ENCODE data around the gene TAF5L. TPM values are rescaled to one million over a fixed set of nuclear protein-coding genes. Genes with fewer than 3 reads are reported as not detected.

TAF5L gene
- total RNA-seq, 1 donor from 2014 or later, result 9.3 TPM

DNA sequence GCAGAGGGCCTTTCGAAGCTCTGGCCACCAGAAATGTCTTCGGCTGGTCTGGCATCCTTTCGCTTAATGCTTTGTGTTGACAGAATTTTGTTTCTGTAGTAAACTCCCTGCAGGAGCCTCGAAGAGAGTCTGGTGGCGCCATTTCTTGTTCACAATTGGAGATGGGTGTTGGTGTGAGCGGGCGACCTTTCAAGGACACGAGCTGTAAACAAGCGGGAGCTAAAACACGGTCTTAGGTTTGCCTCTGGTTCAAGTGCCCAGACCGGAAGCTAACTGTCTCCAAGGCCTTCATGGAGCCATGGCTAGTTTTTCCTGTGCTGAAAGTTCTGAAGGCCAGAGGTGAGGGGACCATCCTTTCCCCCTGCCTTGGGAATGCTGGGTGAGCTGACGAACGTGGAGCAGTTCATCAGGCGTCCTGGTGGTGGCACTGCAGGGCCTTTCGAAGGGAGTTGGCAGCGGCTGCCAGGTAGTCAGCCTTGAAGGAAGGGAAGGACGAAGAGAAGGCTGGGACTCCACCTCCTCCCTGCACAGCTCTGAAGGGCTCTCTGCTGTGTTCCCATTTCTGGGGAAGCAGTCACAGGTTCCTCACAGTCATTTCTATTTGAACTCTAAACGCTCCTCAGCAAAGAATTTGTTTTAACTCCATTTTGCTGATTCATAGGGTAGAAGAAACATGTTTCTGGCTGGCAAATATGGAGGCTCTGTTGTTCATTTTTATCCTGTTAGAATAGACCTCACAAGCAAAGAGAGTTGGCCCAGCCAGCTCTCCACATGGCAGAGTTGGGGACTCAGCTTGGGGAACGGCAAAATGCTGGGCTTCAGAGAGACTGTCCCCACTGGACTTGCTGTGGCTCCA, 35.3 kb upstream of the TAF5L start:
- intact Hi-C loops (cut with micrococcal nuclease), result loop anchor here (10.0 kb wide), 1 partner anchor 654 kb away; no protein-coding TSS in a partner anchor
- H3K27me3 ChIP-seq (ENCODE audit: low read depth), result no peaks in the 10 kb centered on the region
- TF ChIP-seq, protein P1, sequence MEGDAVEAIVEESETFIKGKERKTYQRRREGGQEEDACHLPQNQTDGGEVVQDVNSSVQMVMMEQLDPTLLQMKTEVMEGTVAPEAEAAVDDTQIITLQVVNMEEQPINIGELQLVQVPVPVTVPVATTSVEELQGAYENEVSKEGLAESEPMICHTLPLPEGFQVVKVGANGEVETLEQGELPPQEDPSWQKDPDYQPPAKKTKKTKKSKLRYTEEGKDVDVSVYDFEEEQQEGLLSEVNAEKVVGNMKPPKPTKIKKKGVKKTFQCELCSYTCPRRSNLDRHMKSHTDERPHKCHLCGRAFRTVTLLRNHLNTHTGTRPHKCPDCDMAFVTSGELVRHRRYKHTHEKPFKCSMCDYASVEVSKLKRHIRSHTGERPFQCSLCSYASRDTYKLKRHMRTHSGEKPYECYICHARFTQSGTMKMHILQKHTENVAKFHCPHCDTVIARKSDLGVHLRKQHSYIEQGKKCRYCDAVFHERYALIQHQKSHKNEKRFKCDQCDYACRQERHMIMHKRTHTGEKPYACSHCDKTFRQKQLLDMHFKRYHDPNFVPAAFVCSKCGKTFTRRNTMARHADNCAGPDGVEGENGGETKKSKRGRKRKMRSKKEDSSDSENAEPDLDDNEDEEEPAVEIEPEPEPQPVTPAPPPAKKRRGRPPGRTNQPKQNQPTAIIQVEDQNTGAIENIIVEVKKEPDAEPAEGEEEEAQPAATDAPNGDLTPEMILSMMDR (IDR thresholded peaks at IDR 0.05; ENCODE audit: borderline replicate concordance), result peak; percentile 93
- H3K27ac ChIP-seq (replicated peaks), result no peak overlapping the region
- H3K4me3 ChIP-seq, result no peak overlapping the region
- H3K36me3 ChIP-seq, result peaks cover 20% of the 10 kb centered on the region
- peaks cover 5% of the 10 kb centered on the region for H3K4me1 ChIP-seq
- H3K9me3 ChIP-seq (replicated peaks), result no peaks in the 10 kb centered on the region
- DNase-seq, result peak; percentile 77

DNA sequence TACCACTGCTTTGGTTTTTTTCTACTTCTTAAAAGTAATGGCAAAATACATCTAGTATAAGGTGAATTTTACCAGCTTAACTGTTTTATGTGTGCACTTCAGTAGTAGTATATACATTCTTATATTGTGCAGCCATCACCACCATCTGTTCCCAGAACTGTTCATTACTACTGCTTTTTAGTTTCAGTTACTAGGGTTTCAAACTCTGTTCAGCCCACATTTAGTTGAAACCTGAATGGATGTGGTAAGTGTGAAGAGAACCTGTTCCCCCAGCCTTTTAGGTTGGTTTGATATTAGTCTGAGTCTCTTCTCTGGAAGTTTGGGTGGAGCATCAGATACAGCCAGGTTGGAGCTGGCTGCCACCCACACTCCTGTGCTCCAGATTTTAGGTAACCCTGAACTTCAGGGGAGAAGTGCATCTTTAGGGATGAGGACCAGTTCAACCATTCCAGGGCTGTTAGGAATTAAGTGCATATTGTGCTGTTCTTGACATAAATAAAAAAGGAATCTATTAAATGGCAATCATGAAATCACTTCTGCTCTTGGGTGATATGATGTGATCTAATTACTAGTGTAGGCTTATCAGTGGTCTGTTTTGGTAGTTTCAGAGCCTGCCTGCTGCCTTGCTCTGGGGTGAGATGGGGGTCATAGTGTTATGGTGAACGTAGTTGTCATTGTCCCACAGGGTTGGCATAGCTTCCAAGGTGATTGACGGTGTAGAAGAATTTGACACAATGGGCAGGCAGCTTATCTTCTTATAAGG, 32.3 kb upstream of the TAF5L start:
- Histone ChIP-seq H3K4me3 (no peak overlapping the region), H3K27ac (replicated peaks) (no peak overlapping the region), H3K4me1 (peaks cover 5% of the 10 kb centered on the region), H3K27me3 (ENCODE audit: low read depth) (no peaks in the 10 kb centered on the region), H3K36me3 (peaks cover 45% of the 10 kb centered on the region), H3K9me3 (replicated peaks) (no peaks in the 10 kb centered on the region)
- intact Hi-C loops (cut with micrococcal nuclease), result no loop called here
- no peak for DNase-seq
- TF ChIP-seq, protein P1 (IDR thresholded peaks at IDR 0.05; ENCODE audit: borderline replicate concordance), result no peak

DNA sequence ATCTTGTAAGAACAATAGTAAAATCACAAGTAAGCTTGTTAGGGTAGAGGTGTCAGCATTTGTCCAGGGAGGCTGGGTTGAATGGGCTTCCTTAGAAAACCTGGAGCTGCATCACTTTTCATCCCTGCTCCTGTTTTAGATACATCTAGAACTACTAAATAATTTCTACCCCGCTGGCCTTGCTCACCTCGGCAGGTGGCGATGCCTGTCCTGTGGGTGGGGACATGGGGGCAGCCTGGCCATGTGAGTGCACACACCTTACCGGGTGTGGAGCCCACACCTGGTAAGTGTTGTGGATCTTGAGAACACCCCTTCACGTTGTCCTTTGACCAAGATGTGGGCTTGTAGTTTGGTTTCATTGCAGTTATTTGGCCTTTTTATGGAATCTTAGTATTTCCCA, 29.9 kb upstream of the TAF5L start:
- peaks cover 67% of the 10 kb centered on the region for H3K36me3 ChIP-seq
- H3K27ac ChIP-seq (replicated peaks), result no peak overlapping the region
- TF ChIP-seq, protein P1 (IDR thresholded peaks at IDR 0.05; ENCODE audit: borderline replicate concordance), result no peak
- intact Hi-C loops (cut with micrococcal nuclease), result no loop called here
- H3K27me3 ChIP-seq (ENCODE audit: low read depth), result no peaks in the 10 kb centered on the region
- no peak overlapping the region for H3K4me3 ChIP-seq
- H3K9me3 ChIP-seq (replicated peaks), result no peaks in the 10 kb centered on the region
- DNase-seq, result no peak
- no peaks in the 10 kb centered on the region for H3K4me1 ChIP-seq

DNA sequence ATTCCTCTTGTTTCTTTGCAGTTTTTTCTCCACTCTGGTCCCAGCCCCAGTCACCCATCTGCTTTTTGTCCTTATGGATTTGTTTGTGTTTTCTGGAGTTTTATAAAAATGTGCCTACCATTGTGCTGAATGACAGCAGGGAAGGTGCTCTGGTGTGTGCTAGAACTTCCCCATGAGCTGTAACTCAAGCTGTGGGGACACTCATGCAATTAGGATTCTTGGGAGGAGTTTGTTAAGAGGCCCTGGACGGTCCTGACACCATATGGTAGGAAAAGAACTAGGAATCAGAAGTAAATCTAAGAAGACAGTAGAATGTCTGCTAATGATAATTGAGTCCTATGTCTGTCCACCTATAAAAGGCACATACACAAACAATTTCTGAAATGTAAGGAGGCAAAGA, 27.5 kb upstream of the TAF5L start:
- TF ChIP-seq, protein P1 (IDR thresholded peaks at IDR 0.05; ENCODE audit: borderline replicate concordance), result no peak
- peaks cover 77% of the 10 kb centered on the region for H3K36me3 ChIP-seq
- intact Hi-C loops (cut with micrococcal nuclease), result no loop called here
- no peaks in the 10 kb centered on the region for H3K27me3 ChIP-seq (ENCODE audit: low read depth)
- no peak for DNase-seq
- no peaks in the 10 kb centered on the region for H3K4me1 ChIP-seq
- no peak overlapping the region for H3K4me3 ChIP-seq
- no peaks in the 10 kb centered on the region for H3K9me3 ChIP-seq (replicated peaks)
- H3K27ac ChIP-seq (replicated peaks), result no peak overlapping the region

DNA sequence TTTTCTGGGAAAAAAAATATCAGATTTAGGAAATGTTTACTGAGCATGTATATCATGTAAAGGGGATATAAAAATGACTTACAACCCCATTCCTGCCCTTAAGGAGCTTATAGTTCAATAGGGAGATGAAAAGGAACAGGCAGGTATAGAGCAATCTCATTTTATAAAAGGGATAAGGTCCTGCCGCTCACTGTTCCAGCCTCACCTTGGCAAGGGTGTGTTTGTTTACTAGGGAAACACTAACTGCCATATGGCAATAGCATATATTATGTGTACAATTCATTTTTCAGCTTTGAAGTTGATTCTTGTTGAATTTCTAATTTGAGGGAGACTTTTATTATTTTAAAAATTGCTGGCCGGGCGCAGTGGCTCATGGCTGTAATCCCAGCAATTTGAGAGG, 25.6 kb upstream of the TAF5L start:
- H3K36me3 ChIP-seq, result peaks cover 93% of the 10 kb centered on the region
- H3K27ac ChIP-seq (replicated peaks), result no peak overlapping the region
- no peaks in the 10 kb centered on the region for H3K27me3 ChIP-seq (ENCODE audit: low read depth)
- H3K9me3 ChIP-seq (replicated peaks), result no peaks in the 10 kb centered on the region
- intact Hi-C loops (cut with micrococcal nuclease), result no loop called here
- no peaks in the 10 kb centered on the region for H3K4me1 ChIP-seq
- H3K4me3 ChIP-seq, result no peak overlapping the region
- DNase-seq, result no peak
- TF ChIP-seq, protein P1 (IDR thresholded peaks at IDR 0.05; ENCODE audit: borderline replicate concordance), result no peak

Measured in left ventricle myocardium inferior (tissue), 1 donor.